Measurements from ENCODE around the gene PSMB8. TPM values are rescaled to one million over a fixed set of nuclear protein-coding genes. Genes with fewer than 3 reads are reported as not detected.
"Not testable (repeated sequence)": the region's sequence is repeated elsewhere in the genome, so short reads cannot be mapped to it uniquely, and the experiment has no call there.

The PSMB8 gene
- total RNA-seq, 1 experiment from 2014 or later = 70.8 TPM

- Histone ChIP-seq H3K9me2 (ENCODE audit: insufficient read depth) (no peaks in the 10 kb centered on the region), H3K27ac (no peak overlapping the region), H4K20me1 (ENCODE audit: insufficient read depth) (no peaks in the 10 kb centered on the region), H3K9me3 (ENCODE audit: insufficient read depth, low read depth) (no peaks in the 10 kb centered on the region), H3K4me1 (replicated peaks; ENCODE audit: insufficient read depth) (no peaks in the 10 kb centered on the region), H3K36me3 (ENCODE audit: low read depth) (no peaks in the 10 kb centered on the region), H3K79me2 (ENCODE audit: low read depth) (no peaks in the 10 kb centered on the region), H3F3A (ENCODE audit: insufficient read depth, low read depth) (no peaks in the 10 kb centered on the region), H3K4me2 (no peak overlapping the region), H3K27me3 (ENCODE audit: insufficient read depth, low read depth) (no peaks in the 10 kb centered on the region), H2AFZ (no peak overlapping the region), H3K4me3 (no peak overlapping the region)
- no peak for TF ChIP-seq CTCF (conservative IDR thresholded peaks at IDR 0.05)
- TF ChIP-seq EZH2 (IDR thresholded peaks at IDR 0.05; ENCODE audit: low read depth) = no peak
- no TSS peak for BruUV-seq (replicated peaks)
- DNase-seq = no peak
- ChIA-PET POLR2A (ENCODE audit: unreplicated experiment) (no interaction called here), CTCF (interaction anchor here (0.6 kb wide), 2 partner anchors 182 to 1496 kb away, joined by 3 read pairs; no protein-coding TSS in a partner anchor)
- intact Hi-C loops (cut with micrococcal nuclease; ENCODE audit: unreplicated experiment) = no loop called here
These were observed 34.7 kb downstream of the PSMB8 start for GRCh38 chr6:32809171-32809570.

GRCh38 chr6:32807020-32807580 is 36.7 kb downstream of the PSMB8 start:
- H3K4me1 ChIP-seq (replicated peaks; ENCODE audit: insufficient read depth) = no peaks in the 10 kb centered on the region
- no peaks in the 10 kb centered on the region for H3K9me2 ChIP-seq (ENCODE audit: insufficient read depth)
- CTCF ChIA-PET = no interaction called here
- H3K4me3 ChIP-seq = no peak overlapping the region
- intact Hi-C loops (cut with micrococcal nuclease; ENCODE audit: unreplicated experiment) = no loop called here
- no peak overlapping the region for H3K4me2 ChIP-seq
- H4K20me1 ChIP-seq (ENCODE audit: insufficient read depth) = no peaks in the 10 kb centered on the region
- TF ChIP-seq EZH2 (IDR thresholded peaks at IDR 0.05; ENCODE audit: low read depth) = no peak
- TF ChIP-seq CTCF (conservative IDR thresholded peaks at IDR 0.05) = no peak
- H2AFZ ChIP-seq = no peak overlapping the region
- no TSS peak for BruUV-seq (replicated peaks)
- H3K36me3 ChIP-seq (ENCODE audit: low read depth) = no peaks in the 10 kb centered on the region
- POLR2A ChIA-PET (ENCODE audit: unreplicated experiment) = no interaction called here
- DNase-seq = no peak
- 0 out of 2 replicates have a peak, but pooled peaks cover 3% of the 10 kb centered on the region for H3K27me3 ChIP-seq (ENCODE audit: insufficient read depth, low read depth)
- no peak overlapping the region for H3K27ac ChIP-seq
- H3K79me2 ChIP-seq (ENCODE audit: low read depth) = no peaks in the 10 kb centered on the region
- no peaks in the 10 kb centered on the region; the same call in 1 of the 2 replicates for H3K9me3 ChIP-seq (ENCODE audit: insufficient read depth, low read depth)
- no peaks in the 10 kb centered on the region for H3F3A ChIP-seq (ENCODE audit: insufficient read depth, low read depth)

- intact Hi-C loops (cut with micrococcal nuclease; ENCODE audit: unreplicated experiment); POLR2A ChIA-PET (ENCODE audit: unreplicated experiment); H3F3A ChIP-seq (ENCODE audit: insufficient read depth, low read depth); H3K79me2 ChIP-seq (ENCODE audit: low read depth); H3K27ac ChIP-seq; H3K9me3 ChIP-seq (ENCODE audit: insufficient read depth, low read depth); DNase-seq; H2AFZ ChIP-seq; BruUV-seq (replicated peaks); H3K27me3 ChIP-seq (ENCODE audit: insufficient read depth, low read depth); H3K4me3 ChIP-seq; H3K4me1 ChIP-seq (replicated peaks; ENCODE audit: insufficient read depth); H3K9me2 ChIP-seq (ENCODE audit: insufficient read depth); H3K4me2 ChIP-seq; H3K36me3 ChIP-seq (ENCODE audit: low read depth); H4K20me1 ChIP-seq (ENCODE audit: insufficient read depth): not testable (repeated sequence)
- CTCF ChIA-PET = interaction anchor here (0.6 kb wide), 1 partner anchor 33 kb away, joined by 8 read pairs; no protein-coding TSS in a partner anchor
These were observed 38.4 kb downstream of the PSMB8 start for GRCh38 chr6:32805404-32805803.

GRCh38 chr6:32803416-32803815 is 40.4 kb downstream of the PSMB8 start:
- no peak overlapping the region for H3K4me3 ChIP-seq
- H3K79me2 ChIP-seq (ENCODE audit: low read depth) = no peaks in the 10 kb centered on the region
- no peaks in the 10 kb centered on the region for H4K20me1 ChIP-seq (ENCODE audit: insufficient read depth)
- no peaks in the 10 kb centered on the region for H3F3A ChIP-seq (ENCODE audit: insufficient read depth, low read depth)
- DNase-seq = no peak
- BruUV-seq (replicated peaks) = no TSS peak
- H3K4me1 ChIP-seq (replicated peaks; ENCODE audit: insufficient read depth) = no peaks in the 10 kb centered on the region
- no peak overlapping the region for H3K27ac ChIP-seq
- H3K9me2 ChIP-seq (ENCODE audit: insufficient read depth) = no peaks in the 10 kb centered on the region
- intact Hi-C loops (cut with micrococcal nuclease; ENCODE audit: unreplicated experiment) = no loop called here
- H3K27me3 ChIP-seq (ENCODE audit: insufficient read depth, low read depth) = peaks cover 3% of the 10 kb centered on the region; the same call in 1 of the 2 replicates
- POLR2A ChIA-PET (ENCODE audit: unreplicated experiment) = no interaction called here
- peaks cover 6% of the 10 kb centered on the region for H3K9me3 ChIP-seq (ENCODE audit: insufficient read depth, low read depth)
- CTCF ChIA-PET = no interaction called here
- H3K4me2 ChIP-seq = no peak overlapping the region
- no peak overlapping the region for H2AFZ ChIP-seq
- TF ChIP-seq EZH2 (IDR thresholded peaks at IDR 0.05; ENCODE audit: low read depth) = no peak
- no peak for TF ChIP-seq CTCF (conservative IDR thresholded peaks at IDR 0.05)
- H3K36me3 ChIP-seq (ENCODE audit: low read depth) = no peaks in the 10 kb centered on the region
